Fibroblast of peridontal ligament (primary cell): ENCODE results near the gene CCL13.

ENCODE experiments used
- DNase-seq: peaks from one replicate; pipeline ENCODE4 v3.0.0-alpha.2; 2010; ENCODE audit errors: extremely low read depth

CCL13 gene

DNA sequence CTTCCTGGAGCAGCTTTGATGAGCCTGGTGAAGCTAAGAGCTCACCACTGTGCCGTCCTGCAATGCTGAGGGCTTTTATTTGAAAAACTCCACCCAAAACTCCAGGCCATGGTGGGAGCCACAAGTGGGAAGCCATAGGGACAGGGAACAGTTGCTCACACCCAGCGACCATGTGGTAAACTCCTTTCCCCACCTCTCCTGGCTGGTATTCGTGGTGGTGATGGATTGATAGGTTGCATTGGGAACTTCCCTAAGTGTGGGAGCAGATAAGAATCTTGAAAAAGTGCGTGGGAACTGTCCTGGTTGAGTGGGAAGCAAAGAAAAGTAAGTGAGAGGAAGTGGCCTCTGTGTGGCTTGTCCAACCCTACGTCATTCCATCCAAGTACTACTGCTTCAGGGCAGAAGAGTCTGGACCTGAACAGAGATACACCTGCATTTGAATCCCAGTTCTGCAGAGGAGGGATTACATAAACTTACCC is 6.9 kb downstream of the CCL13 start, which contains the start of gene CCL1:
Gene CCL1, minus strand, starts transcription at position 51 of the 479 bp plus-strand sequence. CDS start 72 bp downstream, outside the sequence.
- DNase-seq = no peak

DNA sequence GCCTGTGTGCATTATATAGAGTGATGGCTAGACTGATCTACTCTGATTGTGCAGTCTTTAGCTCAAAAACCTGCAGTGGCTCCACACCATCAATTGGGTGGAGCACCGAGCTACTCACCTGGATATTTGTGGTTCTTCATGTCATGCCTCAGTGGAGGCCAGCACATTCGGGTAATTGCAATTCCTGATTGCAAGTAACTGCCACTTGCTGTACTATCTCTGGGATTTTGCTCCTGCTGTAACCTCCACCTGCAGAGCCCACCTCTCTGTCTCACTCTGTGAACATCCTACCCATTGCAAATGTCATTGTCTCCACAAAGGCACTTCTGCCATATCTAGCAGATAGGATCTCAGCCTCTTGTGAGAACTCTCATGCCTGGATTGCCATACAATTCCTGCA is 8.5 kb downstream of the CCL13 start:
- no peak for DNase-seq

DNA sequence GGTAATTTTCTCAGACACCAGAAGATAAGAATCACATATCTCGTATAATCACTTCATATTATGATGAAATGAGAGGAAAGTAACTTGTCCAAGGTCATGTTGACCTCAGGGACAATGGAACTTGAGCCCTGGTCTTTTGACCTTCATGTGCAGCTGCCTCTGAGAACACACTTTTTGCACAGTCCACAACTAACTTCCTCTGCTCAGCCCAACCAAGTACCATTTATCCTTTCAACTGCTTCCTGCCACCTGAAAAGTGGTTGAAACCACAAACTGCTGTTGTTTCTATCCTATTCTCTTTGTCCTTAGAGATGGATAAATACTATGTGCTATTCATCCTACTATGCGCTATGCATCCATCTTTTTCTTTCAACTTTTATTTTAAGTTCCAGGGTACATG is 9.1 kb downstream of the CCL13 start:
- DNase-seq = no peak

DNA sequence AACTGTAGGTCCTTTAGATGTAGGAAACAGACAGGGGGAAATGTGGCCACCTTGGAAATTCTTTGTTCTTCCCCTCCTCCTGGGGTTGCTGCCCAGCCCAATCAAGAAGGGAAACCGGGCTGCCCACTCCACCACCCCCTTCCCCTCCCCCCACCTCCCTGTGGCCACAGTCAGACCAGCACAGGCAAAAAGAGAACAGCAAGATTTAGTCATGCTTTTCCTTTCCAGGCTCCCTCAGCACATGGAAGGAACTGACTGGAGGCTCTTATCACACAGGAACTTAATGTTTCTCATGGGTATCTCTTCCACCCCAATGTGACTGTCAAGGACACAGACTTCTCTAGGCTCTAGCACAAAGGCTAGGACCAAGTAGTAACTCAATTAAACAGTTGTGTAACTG is 9.7 kb downstream of the CCL13 start:
- no peak for DNase-seq

DNA sequence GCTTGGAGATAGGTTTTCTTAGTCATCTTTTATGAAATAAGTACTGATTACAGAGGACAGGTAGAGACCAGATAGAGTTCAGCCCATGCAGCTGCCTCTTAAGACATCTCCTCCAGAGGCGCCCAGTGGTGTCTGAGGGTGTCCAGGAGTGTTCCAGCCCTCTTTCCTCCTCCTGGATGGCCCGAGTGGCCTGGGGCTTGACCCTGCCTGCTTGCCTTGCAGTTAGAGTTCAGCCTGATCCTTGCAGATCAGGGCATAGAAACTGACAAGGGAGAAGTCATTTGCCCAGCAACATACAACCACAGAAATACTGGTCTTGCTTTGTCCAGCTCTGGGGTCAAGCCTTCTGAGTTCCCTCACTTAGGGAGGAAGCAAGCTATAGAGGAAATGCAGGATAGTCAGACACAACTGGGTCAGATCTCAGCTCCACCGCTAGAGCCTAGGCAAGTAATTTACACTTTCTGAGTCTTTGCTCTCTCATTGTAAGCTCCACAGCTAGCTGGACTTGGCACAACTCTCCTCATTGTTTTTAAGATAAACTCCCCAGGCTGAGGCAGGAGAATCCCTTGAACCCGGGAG is 10.3 kb downstream of the CCL13 start:
- no peak for DNase-seq

DNA sequence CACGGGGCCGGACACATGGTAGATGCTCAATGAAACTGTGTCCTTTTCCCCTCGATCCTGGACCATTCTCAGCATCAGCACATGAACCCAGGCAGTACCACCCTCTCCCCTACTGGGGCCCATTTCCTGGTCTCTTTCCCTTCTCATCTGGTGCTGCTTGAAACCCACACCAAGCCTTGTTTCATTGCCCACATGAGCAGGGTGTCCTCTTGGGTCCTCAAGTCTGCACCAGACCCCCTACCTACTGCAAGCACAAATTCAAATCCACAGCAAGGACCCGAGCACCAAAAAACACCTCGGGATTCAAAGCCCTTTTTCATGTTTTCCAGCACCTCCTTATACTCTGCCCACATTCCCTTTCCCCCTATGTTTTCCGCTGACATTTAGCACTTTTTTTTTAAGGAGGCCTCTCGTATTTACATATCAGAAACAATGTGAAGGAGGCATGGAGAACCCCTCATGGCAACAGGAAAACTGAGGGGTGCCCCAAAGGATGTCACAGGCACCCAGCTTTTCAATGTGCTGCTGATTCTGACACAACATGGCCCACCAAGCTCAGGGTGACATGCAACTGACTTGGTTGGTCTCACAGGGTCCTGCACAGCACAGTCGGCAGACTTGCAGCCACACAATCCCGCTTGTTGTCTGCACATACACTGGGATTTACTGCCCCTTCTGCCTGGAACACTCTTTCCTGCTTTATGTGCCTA is 11.4 kb downstream of the CCL13 start:
- no peak for DNase-seq

DNA sequence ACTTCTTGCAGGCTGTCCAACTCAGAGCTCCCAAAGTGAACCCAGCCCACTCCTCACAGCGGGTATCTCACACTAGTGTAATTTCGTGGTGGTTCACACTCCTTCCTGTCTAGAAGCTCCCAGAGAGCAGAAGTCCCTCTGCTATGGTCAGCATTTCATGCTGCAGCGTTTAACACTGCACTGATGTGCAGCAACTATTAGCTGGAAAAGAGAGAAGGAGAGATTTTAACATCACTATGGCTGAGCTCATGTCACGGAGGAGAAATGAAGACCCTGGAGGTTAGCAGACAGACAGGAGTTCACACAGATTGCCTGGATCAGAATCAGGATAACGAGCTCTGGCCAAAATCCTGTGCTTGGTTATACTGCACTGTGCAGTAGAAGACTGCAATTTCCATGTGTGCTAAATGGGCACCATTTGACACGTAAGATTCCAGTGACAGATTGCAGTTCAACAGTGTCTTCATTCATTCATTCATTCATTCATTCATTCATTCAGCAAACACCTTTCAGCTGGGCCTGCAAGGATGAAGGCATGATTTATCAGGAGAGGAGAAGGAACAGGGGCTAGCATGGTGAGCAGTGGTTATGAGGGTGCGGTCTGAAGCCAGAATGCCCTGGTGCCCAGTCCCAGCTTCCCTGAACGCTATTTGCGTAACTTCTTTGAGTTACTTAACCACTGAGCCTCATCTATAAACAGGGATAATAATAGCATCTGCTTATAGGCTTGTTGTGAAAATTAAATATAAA is 12.1 kb downstream of the CCL13 start:
- DNase-seq = no peak

DNA sequence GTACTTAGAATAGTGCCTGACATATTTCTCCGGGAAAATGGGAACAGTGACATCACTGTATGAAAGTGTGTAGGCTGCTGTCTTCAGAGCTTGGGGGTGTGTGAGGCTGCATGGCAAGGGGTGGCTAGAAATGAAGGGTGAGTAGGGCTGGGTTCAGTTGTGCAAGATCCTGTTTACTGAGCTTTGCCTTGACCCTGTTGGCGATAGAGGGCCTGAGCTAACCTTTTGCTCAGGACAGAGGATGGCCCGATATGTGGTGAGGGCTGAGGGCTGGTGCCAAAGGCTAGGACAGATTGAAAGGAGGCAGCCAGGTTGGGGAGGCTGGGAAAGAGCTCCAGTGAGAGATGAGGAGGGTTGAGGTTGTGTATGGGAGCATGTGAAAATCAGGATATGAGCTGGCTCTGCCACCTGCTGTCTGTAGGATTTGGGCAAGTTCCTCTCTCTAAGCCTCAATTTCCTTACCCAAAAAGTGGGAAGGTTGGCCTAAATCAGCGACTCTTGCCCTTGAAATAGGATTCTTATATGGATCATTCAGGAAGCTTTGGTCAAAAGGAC is 12.7 kb downstream of the CCL13 start:
- DNase-seq = no peak

DNA sequence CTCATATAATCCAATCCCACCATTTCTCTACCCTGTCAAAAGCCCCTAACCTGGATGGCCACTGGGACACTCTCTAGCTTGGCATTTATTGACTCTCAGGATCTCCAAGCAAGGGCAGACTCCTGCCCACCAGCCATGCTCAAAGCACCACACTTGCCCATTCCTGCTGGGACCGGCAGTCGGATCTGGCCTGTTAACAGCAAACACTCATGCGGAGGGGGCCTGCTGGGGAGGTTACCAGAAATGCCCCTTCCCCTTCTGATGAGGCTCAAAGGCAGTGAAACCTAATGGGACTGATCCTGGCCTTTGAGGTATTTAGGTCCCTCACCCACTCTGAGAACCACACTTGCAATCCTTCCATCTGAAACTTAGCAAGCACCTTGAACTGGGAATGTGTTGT is 13.3 kb downstream of the CCL13 start:
- no peak for DNase-seq

DNA sequence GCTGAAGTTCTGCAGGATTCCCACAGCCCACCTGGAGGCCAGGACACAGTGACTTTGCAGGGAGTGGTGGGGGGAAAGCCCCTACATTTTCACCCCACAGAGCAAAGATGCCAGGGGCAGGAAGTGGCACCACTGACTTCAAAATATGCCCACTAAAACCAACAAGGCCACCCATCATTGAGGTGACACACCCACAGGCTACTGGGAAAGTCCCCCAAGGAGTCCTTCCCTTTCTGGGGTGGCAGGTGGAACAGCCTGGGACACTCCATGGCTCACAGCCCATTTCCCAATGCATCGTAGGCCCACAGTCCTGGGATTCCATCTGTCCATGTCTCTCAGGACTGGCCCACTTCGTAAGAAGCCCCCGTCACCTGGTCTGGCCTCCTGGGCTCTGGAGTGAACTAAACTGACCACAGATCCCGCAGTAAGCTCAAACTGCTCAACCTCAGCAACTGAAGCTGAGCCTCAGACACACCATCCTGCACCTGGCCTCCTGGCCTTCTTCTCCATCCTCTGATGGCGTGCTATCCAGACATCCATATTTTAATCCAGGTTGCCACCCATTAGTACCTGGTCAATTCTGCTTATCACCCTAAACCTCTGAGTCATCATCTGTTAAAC is 14.2 kb downstream of the CCL13 start:
- no peak for DNase-seq

DNA sequence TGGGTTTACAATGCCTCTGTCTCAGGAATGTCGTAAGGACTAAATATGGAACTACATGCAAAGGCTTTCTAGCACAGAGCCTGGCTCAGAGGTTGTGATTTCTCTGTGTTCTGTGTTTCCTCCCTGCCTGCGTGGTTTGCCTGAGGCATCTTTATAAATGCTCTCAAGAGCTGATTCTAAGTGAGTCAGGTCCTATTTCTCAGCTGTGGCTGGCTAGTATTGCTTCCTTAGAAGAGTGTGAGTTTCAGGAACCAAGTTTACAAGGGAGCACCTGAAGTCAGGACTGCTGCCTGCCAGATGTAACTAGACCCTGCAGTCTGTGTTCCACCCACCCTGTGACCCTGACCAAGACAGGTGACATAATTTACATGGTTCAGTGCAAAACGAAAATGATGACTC is 14.7 kb downstream of the CCL13 start:
- no peak for DNase-seq

DNA sequence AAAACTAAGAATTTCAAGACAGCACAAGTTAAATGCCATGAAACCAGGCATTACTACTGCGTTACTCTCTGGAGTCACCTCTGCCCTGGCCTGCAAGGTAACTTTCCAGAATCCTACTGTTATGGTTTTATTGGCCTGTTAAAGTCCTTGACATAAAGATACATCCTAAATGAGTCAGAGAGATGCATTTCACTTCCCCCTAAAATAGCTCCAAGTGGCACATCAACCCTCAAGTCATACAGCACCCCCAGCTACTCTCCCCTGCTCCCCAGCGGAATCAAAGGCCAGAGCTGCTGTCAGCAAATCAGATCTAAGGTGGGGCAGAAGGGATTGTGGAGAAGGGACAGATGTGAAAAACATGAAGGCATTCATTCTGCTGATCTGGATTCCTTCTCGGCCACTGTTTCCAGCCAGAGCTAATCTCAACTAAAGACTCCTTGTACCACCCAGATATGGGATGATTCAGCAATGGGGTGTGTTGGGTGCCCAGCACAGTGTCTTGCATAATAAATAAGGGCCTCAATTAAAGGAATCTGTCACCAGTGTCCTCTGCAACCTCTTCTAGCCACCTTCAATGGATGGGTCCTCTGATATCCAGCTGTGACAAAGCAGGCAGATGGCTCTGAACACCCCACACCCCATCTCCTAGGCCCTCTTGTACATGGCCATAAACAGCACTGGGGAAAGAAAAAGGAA is 15.3 kb downstream of the CCL13 start:
- DNase-seq = no peak

DNA sequence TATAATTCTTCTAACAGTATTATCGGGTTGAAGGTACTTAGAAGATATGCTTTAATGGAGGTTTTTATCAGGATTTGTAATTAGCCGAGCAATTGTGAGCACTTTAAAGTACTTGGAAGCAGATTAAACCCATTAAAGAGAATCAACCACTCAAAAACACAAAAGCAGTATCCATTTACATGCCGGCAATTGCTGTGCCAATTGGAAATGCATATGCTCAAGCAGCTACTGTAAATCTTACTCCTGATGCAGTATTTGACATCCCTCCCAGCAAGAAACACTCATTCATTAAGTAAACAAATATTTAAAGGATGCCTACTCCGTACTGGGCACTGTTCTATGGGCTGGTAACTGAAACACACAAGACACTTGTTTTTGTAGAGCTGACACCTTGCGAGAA is 18.2 kb downstream of the CCL13 start:
- DNase-seq = no peak

DNA sequence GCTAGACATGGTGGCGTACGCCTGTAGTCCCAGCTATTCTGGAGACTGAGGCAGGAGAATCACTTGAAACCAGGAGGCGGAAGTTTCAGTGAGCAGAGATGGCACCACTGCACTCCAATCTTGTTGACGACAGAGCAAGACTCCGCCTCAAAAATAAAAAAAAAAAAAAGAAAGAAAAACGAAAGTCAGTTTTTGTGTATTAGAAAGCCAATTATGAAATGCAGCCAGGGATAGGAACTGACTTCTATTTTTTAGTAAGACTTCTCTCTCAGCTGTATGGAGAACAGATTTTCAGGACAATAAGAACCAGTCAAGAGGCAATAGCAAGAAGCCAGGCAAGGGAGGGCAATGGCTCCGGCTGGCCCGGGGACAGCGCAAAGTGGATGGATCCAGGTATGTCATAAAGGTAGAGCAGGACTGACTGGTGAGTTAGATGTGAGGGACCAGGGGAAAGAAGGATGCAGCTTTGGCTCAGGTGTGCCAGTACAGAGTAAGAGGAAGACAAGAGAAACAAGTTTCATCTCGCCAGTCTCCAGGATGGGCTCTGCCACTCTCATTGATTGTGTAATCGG is 19.2 kb downstream of the CCL13 start:
- DNase-seq = no peak

DNA sequence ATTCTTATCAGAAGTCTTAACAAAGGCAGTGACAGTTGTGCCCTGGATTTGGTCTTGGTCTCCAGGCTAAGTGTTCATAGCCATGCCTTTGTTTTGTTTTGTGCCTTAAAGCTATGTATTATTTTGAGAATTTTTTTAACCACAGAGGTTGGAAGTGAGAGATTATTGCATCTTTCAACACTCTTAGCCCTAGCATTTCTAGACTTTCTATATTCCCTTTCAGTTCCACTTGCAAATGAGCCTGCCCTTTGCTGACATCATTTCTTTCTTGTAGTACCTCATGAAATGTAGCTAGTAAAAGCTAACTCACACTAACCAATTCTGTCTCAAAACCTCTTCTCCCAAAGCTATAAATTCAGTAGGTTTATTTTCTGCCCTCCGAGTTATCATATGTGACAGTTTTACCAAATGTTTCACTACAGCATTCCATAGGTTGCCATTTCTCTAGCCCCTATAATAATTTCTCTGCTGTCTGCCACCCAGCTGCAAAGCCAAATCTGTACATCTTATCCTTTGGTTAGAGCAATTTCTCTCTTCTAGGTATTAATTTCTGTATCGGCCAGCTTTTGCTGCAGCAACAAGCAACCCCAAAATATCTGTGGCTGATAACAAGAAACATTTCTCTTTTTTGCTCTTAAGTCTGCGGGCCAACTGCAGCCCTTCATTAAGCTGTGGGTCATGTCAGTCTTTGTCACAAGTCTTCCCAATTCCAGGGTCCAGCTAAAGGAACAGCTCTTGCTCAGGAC is 21.0 kb downstream of the CCL13 start:
- DNase-seq = no peak

DNA sequence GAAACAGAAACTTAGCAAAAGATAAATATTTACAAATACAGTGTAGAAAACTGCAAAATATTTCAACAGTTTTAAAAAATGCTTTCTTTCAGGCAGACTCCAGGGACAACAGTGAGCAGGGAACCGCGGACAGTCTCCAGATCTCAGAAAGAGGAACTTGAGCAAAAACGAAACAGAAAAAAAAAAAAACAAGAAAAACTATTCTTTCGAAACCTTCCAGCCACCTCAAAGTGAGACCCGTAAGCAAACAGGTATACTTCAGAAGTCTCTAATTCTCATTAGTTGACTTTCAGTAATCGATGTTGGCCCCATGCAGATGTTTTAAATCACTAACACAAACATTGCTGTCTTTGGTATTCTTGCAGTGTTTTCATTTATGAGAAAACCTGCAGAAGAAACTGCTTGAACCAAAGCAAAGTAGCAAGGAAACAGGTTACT is 22.4 kb downstream of the CCL13 start:
- DNase-seq = no peak

DNA sequence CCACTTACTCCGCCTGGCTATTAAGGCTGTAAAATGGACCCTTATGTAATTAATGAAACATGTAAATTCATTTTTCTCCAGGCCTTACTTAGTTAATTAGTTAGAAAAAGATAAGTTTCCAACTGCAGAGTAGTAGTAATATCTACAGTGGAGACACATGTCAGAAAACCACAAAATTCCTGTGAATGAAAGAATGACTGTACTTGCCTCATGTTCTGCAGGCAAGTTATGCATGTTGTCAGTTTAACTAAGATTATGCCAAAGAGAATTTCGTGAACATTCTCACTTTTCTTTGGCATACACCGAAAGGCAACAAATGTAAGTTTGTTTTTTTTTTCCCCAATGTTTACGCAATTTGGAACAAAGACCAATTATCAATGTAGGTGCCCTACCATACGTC is 23.6 kb downstream of the CCL13 start:
- no peak for DNase-seq

DNA sequence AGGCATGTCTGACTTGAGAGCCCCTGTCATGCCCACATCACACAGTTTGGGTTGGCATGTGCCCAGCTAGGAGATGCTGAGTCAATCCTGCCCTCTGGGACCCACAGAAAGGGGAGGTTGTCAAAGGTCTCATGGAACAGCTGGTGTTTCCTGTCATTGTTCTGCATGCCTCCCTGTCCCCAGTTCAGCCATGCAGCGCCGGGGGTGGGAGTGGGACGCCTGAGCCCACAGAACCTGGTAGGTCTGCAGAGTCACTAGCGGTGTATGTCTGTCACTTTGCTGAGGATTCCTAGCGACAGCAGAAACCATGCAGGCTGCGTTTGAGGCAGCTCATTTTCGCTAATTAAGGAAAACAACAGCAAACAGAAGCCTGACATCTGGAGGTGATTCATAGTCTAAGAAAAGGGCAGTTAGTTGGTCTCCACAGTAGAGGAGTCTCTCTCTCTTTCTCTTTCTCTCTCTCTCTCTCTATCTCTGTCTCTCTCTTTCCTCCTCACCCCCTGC is 26.4 kb downstream of the CCL13 start:
- DNase-seq = no peak

DNA sequence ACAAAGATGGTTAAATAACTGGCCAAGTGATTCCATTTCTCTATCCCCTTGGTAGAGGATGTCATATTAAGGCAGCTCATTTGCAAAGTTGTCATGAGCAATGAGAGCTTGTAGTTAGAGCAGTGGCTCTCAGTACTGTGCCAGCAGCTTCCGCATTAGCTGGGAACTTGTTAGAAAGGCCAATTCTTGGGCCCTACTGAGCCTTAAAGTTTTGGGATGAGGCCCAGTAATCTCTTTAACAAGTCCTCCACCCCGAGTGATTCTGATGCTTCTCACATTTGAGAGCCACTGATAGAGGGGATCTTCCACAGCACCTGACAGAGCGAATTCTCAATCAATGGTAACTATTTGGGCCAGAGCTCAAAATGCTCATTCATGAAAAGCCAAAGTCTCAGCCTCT is 26.9 kb downstream of the CCL13 start:
- no peak for DNase-seq

DNA sequence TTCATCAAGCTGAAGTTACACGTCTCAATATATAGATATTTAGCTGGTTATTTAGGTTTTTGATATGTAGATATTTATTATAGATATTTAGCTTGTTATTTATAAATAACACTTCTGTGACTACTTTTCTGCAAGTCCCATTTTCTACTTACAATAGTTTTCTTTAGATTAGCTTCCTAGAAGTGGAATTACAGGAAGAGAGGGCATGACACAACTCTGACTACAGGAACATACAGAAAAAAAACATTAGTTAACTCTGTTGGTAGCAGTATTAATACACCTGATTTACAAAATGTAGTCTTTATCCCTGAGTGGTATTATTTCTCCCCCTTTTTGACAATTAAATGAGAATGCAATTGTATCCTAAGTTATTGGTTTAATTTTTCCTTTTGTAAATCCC is 28.0 kb downstream of the CCL13 start:
- no peak for DNase-seq
